ENCODE results near the gene WASF2.

DNA sequence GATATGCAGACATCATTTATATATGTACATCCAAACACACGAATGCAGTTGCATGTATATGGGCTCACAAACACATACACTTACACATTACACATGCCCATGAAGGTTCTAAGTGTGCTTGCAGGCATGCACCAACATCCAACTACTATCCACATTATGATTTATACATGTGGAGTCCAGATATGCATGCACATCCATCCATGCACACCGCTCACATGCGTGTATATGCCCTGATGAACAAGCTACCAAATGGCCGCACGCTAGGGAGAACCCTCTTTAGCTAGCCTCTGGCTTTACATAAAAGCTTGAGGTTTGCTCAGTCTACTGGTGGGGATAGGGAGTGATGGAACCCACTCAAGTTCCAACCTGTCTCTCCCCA is 89.0 kb downstream of the WASF2 start:
- TF ChIP-seq, protein P1, sequence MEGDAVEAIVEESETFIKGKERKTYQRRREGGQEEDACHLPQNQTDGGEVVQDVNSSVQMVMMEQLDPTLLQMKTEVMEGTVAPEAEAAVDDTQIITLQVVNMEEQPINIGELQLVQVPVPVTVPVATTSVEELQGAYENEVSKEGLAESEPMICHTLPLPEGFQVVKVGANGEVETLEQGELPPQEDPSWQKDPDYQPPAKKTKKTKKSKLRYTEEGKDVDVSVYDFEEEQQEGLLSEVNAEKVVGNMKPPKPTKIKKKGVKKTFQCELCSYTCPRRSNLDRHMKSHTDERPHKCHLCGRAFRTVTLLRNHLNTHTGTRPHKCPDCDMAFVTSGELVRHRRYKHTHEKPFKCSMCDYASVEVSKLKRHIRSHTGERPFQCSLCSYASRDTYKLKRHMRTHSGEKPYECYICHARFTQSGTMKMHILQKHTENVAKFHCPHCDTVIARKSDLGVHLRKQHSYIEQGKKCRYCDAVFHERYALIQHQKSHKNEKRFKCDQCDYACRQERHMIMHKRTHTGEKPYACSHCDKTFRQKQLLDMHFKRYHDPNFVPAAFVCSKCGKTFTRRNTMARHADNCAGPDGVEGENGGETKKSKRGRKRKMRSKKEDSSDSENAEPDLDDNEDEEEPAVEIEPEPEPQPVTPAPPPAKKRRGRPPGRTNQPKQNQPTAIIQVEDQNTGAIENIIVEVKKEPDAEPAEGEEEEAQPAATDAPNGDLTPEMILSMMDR (IDR thresholded peaks at IDR 0.05) = no peak
- no peak for TF ChIP-seq POLR2A (IDR thresholded peaks at IDR 0.05)
